ENCODE data around the gene STARD10.

STARD10 gene

GRCh38 chr11:72726266-72727220 is 67.3 kb downstream of the STARD10 start:
- no peak for DNase-seq (ENCODE audit: low read depth in 2 of 2)

- DNase-seq (ENCODE audit: low read depth in 2 of 2): no peak
These were observed 68.2 kb downstream of the STARD10 start for GRCh38 chr11:72725724-72726028.

GRCh38 chr11:72724851-72725723 is 68.8 kb downstream of the STARD10 start:
- peak; percentile 65 to 67 for DNase-seq (ENCODE audit: low read depth in 2 of 2)

GRCh38 chr11:72724021-72724551 is 69.8 kb downstream of the STARD10 start:
- DNase-seq (ENCODE audit: low read depth in 2 of 2): no peak

GRCh38 chr11:72723508-72723907 is 70.3 kb downstream of the STARD10 start:
- DNase-seq (ENCODE audit: low read depth in 2 of 2): no peak

- peak; percentile 75 for DNase-seq (ENCODE audit: low read depth in 2 of 2)
These were observed 71.6 kb downstream of the STARD10 start for GRCh38 chr11:72722050-72722748.

GRCh38 chr11:72721689-72722049 is 72.2 kb downstream of the STARD10 start:
- DNase-seq (ENCODE audit: low read depth in 2 of 2): peak in 1 of 2 donors; percentile 41

GRCh38 chr11:72721276-72721675 is 72.6 kb downstream of the STARD10 start:
- no peak for DNase-seq (ENCODE audit: low read depth in 2 of 2)

- no peak for DNase-seq (ENCODE audit: low read depth in 2 of 2)
These were observed 73.1 kb downstream of the STARD10 start for GRCh38 chr11:72720784-72721183.

GRCh38 chr11:72720047-72720446 is 73.8 kb downstream of the STARD10 start:
- DNase-seq (ENCODE audit: low read depth in 2 of 2): no peak

GRCh38 chr11:72719551-72719950 is 74.3 kb downstream of the STARD10 start:
- DNase-seq (ENCODE audit: low read depth in 2 of 2): no peak

- no peak for DNase-seq (ENCODE audit: low read depth in 2 of 2)
These were observed 74.7 kb downstream of the STARD10 start for GRCh38 chr11:72719144-72719543.

GRCh38 chr11:72718101-72718501 is 75.7 kb downstream of the STARD10 start:
- DNase-seq (ENCODE audit: low read depth in 2 of 2): no peak

- no peak for DNase-seq (ENCODE audit: low read depth in 2 of 2)
These were observed 76.9 kb downstream of the STARD10 start for GRCh38 chr11:72716788-72717435.

- DNase-seq (ENCODE audit: low read depth in 2 of 2): no peak
These were observed 77.6 kb downstream of the STARD10 start for GRCh38 chr11:72716290-72716689.

- no peak for DNase-seq (ENCODE audit: low read depth in 2 of 2)
These were observed 81.0 kb downstream of the STARD10 start for GRCh38 chr11:72712841-72713240.

GRCh38 chr11:72712168-72712751 is 81.6 kb downstream of the STARD10 start:
- DNase-seq (ENCODE audit: low read depth in 2 of 2): no peak

GRCh38 chr11:72711141-72711540 is 82.7 kb downstream of the STARD10 start:
- DNase-seq (ENCODE audit: low read depth in 2 of 2): no peak

GRCh38 chr11:72710278-72710677 is 83.6 kb downstream of the STARD10 start:
- DNase-seq (ENCODE audit: low read depth in 2 of 2): no peak

GRCh38 chr11:72709478-72710238 is 84.2 kb downstream of the STARD10 start:
- DNase-seq (ENCODE audit: low read depth in 2 of 2): no peak

All from stimulated activated CD8-positive, alpha-beta memory T cell treated with anti-CD3 and anti-CD28 coated beads, Interleukin-7, amount 100 ng/mL, for 4 hours (primary cell).